ENCODE data around the gene ABT1. TPM values are rescaled to one million over a fixed set of nuclear protein-coding genes. Genes with fewer than 3 reads are reported as not detected.

Gene ABT1
- polyA plus RNA-seq, 6 donors from 2014 or later, result 42.7 to 74.2 (median 49.0) TPM

DNA sequence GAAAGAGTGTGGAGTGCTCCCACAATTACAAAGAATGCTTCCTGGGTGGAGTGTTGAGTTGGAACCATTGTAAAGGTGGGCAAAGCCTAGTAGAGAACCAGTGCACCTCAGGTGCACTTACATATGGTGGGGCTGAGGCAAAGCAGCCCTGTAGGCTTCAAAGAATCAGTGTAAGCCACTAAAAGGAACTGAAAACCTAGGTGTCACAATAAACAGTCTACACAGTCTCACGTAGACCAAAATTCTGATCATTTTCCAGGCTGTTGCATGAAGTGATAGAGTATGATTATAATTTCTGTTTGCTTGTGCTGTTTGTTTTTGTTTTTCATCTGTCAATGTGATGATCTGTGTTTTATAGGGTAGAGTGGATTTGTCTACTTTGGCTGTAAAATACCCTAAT is 2.8 kb downstream of the ABT1 start:
- H3K9me3 Mint-ChIP-seq, result no peaks in the 10 kb centered on the region
- peak overlapping the region in 1 of 8 donors; percentile 29 for H3K4me3 Mint-ChIP-seq
- ATAC-seq (ENCODE audit: low read depth in 2 of 2) (no peak), DNase-seq (no peak)
- H3K4me1 Mint-ChIP-seq, result peaks cover 11 to 20% (median 15%) of the 10 kb centered on the region in 3 donors
- H3K27me3 Mint-ChIP-seq, result no peaks in the 10 kb centered on the region
- H3K36me3 Mint-ChIP-seq, result peaks cover 0 to 3% of the 10 kb centered on the region in 2 donors
- peak overlapping the region in 3 of 6 donors; percentile 13 to 65 (median 35) for H3K27ac Mint-ChIP-seq

DNA sequence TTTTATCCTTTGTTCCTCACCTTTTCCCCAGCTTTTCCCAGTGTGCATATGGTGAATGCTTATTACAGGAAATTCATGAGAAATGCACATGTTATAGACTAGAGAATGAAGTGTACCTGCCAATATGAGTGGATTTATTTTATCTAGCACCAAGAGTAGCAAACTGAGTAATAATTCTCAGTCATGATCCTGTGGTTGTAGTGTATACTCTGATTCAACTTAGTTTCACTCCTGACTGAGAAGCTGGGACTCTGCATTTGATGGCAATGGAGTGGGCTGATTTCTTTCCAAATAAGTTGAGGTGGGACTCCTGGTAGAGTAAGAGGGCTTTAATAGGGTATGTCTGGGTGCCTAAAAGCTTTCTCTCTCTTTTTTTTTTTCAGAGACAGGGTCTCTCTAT is 4.0 kb downstream of the ABT1 start:
- H3K36me3 Mint-ChIP-seq, result peaks cover 0 to 3% of the 10 kb centered on the region in 2 donors
- H3K4me1 Mint-ChIP-seq, result peaks cover 8 to 20% (median 15%) of the 10 kb centered on the region in 3 donors
- H3K27me3 Mint-ChIP-seq, result no peaks in the 10 kb centered on the region
- H3K4me3 Mint-ChIP-seq, result no peak overlapping the region
- no peak for ATAC-seq (ENCODE audit: low read depth in 2 of 2)
- no peak for DNase-seq
- no peaks in the 10 kb centered on the region for H3K9me3 Mint-ChIP-seq
- peak overlapping the region in 3 of 6 donors; percentile 18 to 47 (median 40) for H3K27ac Mint-ChIP-seq

DNA sequence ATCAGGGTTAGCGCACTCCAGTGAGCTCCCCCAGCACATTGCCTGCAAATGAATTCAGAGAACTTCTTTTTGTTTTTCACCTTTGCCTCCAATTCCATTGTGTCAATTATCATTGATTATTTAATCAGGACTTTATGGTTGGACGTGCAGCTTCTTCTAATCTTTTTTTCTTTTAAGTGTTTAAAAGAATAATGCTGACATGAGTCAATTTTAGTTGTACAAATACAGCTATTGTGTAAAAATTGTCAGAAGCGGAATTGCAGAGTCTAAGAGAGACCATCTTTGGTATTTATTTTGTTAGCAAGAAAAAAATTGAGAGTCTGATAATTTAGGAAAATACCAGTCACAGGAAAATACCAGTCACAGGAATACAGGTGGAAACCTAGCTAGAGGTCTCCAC is 5.5 kb downstream of the ABT1 start:
- Mint-ChIP-seq H3K4me3 (no peak overlapping the region), H3K36me3 (peaks cover 0 to 3% of the 10 kb centered on the region in 2 donors), H3K27me3 (no peaks in the 10 kb centered on the region), H3K9me3 (no peaks in the 10 kb centered on the region), H3K4me1 (peaks cover 8 to 20% (median 15%) of the 10 kb centered on the region in 3 donors), H3K27ac (peak overlapping the region in 1 of 6 donors; percentile 86)
- no peak for DNase-seq
- ATAC-seq (ENCODE audit: low read depth in 2 of 2), result no peak

DNA sequence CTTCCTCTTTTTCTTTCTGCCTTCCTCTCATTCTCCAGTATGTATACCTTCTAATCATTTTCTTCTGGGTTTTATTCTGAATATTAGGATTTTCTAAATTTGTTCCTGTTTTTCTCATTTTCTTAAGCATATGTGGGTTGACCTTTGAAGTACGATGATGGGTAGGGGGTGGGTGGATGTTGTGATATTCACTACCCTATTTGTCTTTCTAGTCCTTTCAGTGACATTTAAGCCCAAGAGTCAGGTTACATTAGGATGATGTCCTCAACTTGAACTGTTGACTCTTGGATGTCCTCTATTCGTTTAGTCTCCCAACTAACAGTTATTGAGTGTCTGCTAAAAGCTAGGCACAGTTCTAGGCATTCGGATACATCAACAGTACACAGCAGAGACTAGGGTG is 7.3 kb downstream of the ABT1 start:
- peaks cover 0 to 3% of the 10 kb centered on the region in 2 donors for H3K36me3 Mint-ChIP-seq
- DNase-seq (no peak), ATAC-seq (ENCODE audit: low read depth in 2 of 2) (no peak)
- H3K9me3 Mint-ChIP-seq, result no peaks in the 10 kb centered on the region
- H3K27ac Mint-ChIP-seq, result peak overlapping the region in 1 of 6 donors; percentile 66
- no peak overlapping the region for H3K4me3 Mint-ChIP-seq
- H3K4me1 Mint-ChIP-seq, result peaks cover 3 to 14% (median 14%) of the 10 kb centered on the region in 3 donors
- H3K27me3 Mint-ChIP-seq, result no peaks in the 10 kb centered on the region

DNA sequence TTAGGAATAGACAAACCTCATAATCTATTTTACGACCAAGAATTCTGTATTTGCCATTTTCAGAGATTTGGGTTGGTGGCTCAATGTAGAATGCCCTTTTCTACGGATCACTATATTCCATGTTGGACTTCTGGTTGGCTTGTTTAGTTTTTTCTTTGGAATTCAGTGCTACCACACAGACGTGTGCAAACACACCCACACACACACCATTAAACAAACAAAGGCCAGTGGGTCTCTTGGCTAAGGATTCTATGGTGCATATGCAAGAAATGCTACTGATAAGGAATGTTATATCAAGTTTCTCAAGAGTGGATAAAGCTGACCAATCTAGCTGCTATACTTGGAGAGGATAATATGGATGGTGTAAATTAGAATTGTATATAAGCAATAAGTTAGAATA is 8.0 kb downstream of the ABT1 start:
- no peak overlapping the region for H3K27ac Mint-ChIP-seq
- no peaks in the 10 kb centered on the region for H3K9me3 Mint-ChIP-seq
- H3K4me3 Mint-ChIP-seq, result no peak overlapping the region
- H3K36me3 Mint-ChIP-seq, result no peaks in the 10 kb centered on the region
- peaks cover 3 to 14% (median 12%) of the 10 kb centered on the region in 3 donors for H3K4me1 Mint-ChIP-seq
- H3K27me3 Mint-ChIP-seq, result no peaks in the 10 kb centered on the region
- no peak for ATAC-seq (ENCODE audit: low read depth in 2 of 2)
- DNase-seq, result no peak

DNA sequence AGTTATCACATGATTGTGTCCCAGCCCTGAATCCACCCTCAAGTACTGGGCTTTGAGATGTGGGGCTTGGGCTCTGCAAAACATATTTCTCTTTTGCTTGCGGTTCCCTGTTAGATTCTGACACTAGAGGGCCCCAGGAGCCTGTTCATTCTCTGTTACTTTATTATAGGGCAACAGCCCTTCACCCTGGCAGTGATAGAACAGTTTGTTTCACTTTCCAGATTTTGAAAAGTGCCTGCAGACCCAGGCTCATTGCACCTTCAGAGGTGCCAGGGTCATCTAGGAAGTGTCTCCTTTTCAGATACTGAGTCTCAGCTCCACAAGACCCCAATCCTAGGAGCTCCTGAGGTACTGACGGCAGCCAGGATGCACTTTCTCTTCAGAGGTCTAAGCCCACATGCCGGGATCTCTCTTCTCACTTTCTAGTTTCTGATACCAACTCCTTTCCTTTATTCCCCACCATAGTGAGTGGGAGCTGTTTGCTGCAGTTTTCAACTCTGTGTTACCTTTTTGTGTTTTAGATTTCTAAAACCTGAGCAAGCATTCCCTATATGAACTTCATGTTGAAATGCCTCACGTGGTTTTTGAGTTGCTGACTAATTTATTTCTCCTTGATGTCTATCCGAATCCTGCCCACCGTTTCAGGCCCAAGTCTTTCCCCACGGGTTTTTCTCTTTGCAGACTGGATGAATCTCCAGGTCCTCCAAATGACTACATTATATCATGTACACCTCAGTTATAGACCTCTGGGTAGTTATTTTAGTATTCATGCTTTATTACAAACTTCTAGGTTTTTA is 10.9 kb downstream of the ABT1 start:
- Mint-ChIP-seq H3K4me1 (peaks cover 4 to 15% (median 14%) of the 10 kb centered on the region in 3 donors), H3K27me3 (peaks cover 6 to 13% (median 13%) of the 10 kb centered on the region in 3 donors), H3K9me3 (no peaks in the 10 kb centered on the region), H3K4me3 (no peak overlapping the region), H3K27ac (peak overlapping the region in 2 of 6 donors; percentile 12 to 42), H3K36me3 (no peaks in the 10 kb centered on the region)
- peak; percentile 48 for DNase-seq
- ATAC-seq (ENCODE audit: low read depth in 2 of 2), result peak; percentile 79

DNA sequence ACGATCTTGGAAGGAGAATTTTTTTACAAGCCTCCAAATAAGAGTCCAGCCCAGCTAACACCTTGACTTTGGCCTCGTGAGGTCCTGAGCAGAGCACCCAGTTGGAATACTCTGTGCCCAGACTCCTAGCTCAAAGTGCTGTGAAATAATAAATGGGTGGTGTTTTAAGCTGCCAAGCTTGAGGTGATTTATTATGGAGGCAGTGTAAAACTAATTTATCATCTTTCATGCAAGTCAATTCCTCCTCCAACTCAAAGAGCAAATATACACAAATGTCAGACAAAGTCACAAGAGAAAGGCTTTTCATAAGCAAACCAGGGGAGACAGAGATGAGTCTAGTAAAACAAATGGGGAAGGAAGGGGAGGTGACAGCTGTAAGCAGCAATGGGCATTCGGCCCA is 12.7 kb downstream of the ABT1 start:
- peaks cover 20 to 29% (median 25%) of the 10 kb centered on the region in 3 donors for H3K4me1 Mint-ChIP-seq
- H3K9me3 Mint-ChIP-seq, result no peaks in the 10 kb centered on the region
- no peak overlapping the region for H3K27ac Mint-ChIP-seq
- no peak for ATAC-seq (ENCODE audit: low read depth in 2 of 2)
- H3K27me3 Mint-ChIP-seq, result peaks cover 21 to 32% (median 31%) of the 10 kb centered on the region in 3 donors
- DNase-seq, result no peak
- no peak overlapping the region for H3K4me3 Mint-ChIP-seq
- H3K36me3 Mint-ChIP-seq, result no peaks in the 10 kb centered on the region

DNA sequence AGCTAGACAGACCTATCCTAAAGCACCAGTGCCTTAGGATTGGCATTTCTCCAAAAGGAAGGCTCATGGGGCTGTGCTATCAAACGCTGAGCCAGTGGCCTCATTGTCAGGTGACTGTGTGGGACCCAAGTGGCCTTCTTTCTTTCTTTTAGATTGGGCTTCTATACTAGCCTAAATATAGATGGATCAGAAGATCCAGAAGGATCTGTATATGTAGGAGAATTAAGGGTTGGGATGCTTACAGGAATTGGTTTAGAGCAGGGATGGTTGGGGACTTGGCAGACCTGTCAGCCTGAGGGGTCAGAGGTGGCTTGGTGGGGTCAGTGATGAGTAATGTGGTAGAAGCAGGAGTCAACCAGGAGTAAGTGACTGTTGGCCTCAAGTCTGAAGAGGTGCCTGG is 14.8 kb downstream of the ABT1 start:
- Mint-ChIP-seq H3K36me3 (no peaks in the 10 kb centered on the region), H3K4me1 (peaks cover 24 to 36% (median 26%) of the 10 kb centered on the region in 3 donors), H3K27me3 (peaks cover 29 to 46% (median 42%) of the 10 kb centered on the region in 3 donors), H3K9me3 (peaks cover 0 to 13% (median 4%) of the 10 kb centered on the region in 7 donors), H3K27ac (no peak overlapping the region), H3K4me3 (peak overlapping the region in 3 of 8 donors; percentile 3 to 50 (median 41))
- ATAC-seq (ENCODE audit: low read depth in 2 of 2) (no peak), DNase-seq (no peak)

DNA sequence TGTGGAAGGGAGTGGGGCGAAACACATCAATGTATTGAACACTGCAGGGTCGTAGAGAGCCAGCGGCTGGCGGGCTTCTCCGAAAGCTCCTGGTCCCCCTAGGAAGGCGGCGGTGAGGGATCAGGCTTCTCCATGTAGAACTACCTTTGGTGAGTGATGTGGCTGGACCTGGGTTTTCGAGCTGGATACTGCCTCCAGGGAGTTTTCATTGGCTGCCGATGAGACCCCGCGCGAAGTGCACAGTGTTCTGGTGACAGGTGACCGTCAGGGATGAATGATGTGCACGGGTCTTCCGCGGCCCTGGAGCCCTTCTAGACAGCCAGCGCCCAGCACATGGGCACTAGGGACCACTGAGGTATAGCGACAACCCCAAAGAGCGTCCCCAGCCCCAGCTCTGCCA is 16.4 kb downstream of the ABT1 start:
- H3K4me1 Mint-ChIP-seq, result peaks cover 18 to 27% (median 21%) of the 10 kb centered on the region in 3 donors
- peaks cover 0 to 14% (median 4%) of the 10 kb centered on the region in 7 donors for H3K9me3 Mint-ChIP-seq
- no peaks in the 10 kb centered on the region for H3K36me3 Mint-ChIP-seq
- no peak for DNase-seq
- peak overlapping the region in 1 of 6 donors; percentile 67 for H3K27ac Mint-ChIP-seq
- H3K27me3 Mint-ChIP-seq, result peaks cover 29 to 46% (median 42%) of the 10 kb centered on the region in 3 donors
- no peak for ATAC-seq (ENCODE audit: low read depth in 2 of 2)
- peak overlapping the region in 7 of 8 donors; percentile 42 to 89 (median 79) for H3K4me3 Mint-ChIP-seq

DNA sequence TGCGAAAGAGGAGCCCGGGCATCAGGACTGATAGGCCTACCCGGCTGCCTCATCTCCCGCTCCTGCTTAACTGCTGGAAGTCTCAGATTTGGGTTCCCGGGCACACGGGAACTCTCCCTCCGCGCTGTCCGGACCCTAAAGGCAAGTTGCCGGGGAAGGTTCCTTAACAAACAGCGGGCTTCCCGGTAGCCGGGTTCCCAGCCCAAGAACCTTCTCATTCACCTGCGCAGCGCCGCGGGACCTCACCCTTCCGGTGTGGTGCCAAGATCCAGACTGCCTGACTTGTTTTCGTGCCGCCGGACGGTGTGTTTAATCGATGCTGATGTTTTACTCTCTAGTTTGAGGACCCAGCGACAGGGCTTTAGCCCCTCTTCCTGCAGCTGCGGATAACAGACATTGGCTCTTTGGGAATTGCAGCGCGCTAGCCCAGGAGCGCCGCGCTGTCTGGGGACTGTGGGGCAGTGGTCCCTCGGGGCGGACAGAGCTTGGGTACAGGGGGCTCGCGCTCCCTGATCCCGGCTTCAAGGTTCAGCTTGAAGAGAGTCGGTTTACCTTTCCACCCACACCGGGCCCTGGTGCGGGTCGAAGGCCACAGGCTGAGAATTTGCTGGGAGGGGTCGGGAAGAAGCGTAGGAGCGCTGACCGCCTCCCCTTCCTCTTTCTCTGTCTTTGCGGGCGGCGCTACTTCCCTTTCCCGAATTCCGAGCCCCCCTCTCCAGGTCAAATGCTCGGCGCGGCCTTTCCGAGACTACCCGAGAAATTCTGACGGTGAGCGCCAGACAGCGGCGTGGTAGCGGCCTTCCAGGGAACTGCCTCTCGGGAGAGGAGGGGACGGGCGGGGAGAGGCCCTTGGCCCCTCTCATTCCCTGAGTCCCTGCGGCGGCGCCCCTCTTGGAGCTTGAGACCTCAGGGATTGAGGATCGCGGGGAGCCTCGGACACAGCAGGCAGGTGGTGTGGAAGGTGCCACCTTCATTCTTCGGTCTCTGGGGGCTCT is 17.2 kb downstream of the ABT1 start:
- no peaks in the 10 kb centered on the region for H3K36me3 Mint-ChIP-seq
- peaks cover 18 to 27% (median 21%) of the 10 kb centered on the region in 3 donors for H3K4me1 Mint-ChIP-seq
- ATAC-seq (ENCODE audit: low read depth in 2 of 2) (no peak), DNase-seq (no peak)
- peaks cover 29 to 46% (median 42%) of the 10 kb centered on the region in 3 donors for H3K27me3 Mint-ChIP-seq
- peak overlapping the region in 3 of 6 donors; percentile 32 to 70 (median 32) for H3K27ac Mint-ChIP-seq
- peaks cover 0 to 14% (median 4%) of the 10 kb centered on the region in 7 donors for H3K9me3 Mint-ChIP-seq
- peak overlapping the region; percentile 78 to 89 (median 80) for H3K4me3 Mint-ChIP-seq

DNA sequence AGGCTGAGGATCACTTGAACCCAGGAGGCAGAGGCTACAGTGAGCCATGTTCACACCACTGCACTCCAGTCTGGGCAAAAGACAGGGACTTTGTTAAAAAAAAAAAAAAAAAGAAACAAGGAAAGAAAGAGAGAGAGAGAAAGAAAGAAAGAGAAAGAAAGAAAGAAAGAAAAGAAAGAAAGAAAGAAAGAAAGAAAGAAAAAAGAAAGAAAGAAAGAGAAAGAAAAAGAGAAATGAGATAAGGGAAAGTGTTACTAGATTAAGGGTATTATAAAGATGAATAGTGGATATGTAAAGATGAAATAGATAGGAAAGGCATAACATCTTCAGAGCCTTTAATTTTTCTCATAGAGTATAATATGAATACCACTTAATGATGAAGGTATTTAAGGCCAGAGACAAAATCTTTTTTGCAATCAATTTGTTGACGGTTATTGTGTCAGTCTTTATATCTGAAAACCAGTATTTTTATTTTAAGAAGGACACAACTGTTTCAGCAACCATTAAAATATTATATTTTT is 26.6 kb downstream of the ABT1 start:
- Mint-ChIP-seq H3K4me1 (no peaks in the 10 kb centered on the region), H3K9me3 (peaks cover 0 to 20% (median 15%) of the 10 kb centered on the region in 7 donors), H3K27ac (no peak overlapping the region), H3K27me3 (peaks cover 0 to 7% (median 4%) of the 10 kb centered on the region in 3 donors), H3K4me3 (peak overlapping the region in 1 of 8 donors; percentile 5), H3K36me3 (peaks cover 6 to 7% of the 10 kb centered on the region in 2 donors)
- ATAC-seq (ENCODE audit: low read depth in 2 of 2) (no peak), DNase-seq (no peak)

DNA sequence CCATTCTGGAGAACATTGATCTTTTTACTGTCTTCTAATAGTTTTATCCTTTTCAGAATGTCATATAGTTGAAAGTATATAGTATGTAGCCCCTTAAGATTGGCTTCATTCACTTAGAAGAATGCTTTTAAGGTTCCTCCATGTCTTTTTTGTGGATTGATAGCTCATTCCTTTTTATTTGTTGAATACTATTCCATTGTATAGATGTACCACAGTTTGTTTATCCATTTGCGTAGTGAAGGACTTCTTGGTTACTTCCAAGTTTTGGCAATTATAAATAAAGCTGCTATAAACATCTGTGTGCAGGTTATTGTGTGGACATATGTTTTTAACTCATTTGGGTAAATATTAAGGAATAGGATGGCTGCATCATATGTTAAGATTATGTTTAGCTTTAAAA is 27.8 kb downstream of the ABT1 start:
- Mint-ChIP-seq H3K27me3 (peaks cover 0 to 7% (median 4%) of the 10 kb centered on the region in 3 donors), H3K4me1 (no peaks in the 10 kb centered on the region), H3K9me3 (peaks cover 0 to 20% (median 15%) of the 10 kb centered on the region in 7 donors), H3K27ac (no peak overlapping the region), H3K4me3 (no peak overlapping the region), H3K36me3 (peaks cover 7 to 11% of the 10 kb centered on the region in 2 donors)
- DNase-seq (no peak), ATAC-seq (ENCODE audit: low read depth in 2 of 2) (no peak)

DNA sequence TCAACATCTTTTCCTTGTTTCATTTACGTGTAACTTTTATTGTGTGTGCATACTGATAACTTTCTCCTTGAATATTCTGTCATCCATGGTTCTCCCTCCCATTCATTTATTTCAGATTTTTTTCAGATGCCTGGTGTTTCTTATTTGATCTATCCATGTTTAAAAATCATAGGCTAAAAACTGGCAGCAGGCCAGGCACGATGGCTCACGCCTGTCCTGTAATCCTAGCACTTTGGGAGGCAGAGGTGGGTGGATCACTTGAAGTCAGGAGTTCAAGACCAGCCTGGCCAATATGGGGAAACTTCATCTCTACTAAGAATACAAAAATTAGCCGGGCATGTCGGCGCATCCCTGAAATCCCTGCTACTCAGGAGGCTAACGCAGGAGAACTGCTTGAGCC is 31.1 kb downstream of the ABT1 start:
- no peaks in the 10 kb centered on the region for H3K4me1 Mint-ChIP-seq
- H3K27me3 Mint-ChIP-seq, result no peaks in the 10 kb centered on the region
- H3K36me3 Mint-ChIP-seq, result peaks cover 7 to 11% of the 10 kb centered on the region in 2 donors
- no peak overlapping the region for H3K4me3 Mint-ChIP-seq
- no peak overlapping the region for H3K27ac Mint-ChIP-seq
- peaks cover 0 to 17% (median 15%) of the 10 kb centered on the region in 7 donors for H3K9me3 Mint-ChIP-seq
- DNase-seq, result no peak
- no peak for ATAC-seq (ENCODE audit: low read depth in 2 of 2)
